CD4-positive, alpha-beta T cell treated with Interleukin-10 for 1 hour (primary cell): ENCODE results near the gene MEIKIN.
A peak's percentile ranks its signal among the peaks of the same experiment; 100 is the strongest.

Experiments
- DNase-seq: peaks from one replicate; pipeline ENCODE4 v3.0.0-alpha.2; 2020

Gene MEIKIN

GRCh38 chr5:131945551-131946168 is at the start of gene MEIKIN:
Gene MEIKIN, minus strand, starts transcription at chr5:131945663. Its CDS starts 158 bp downstream, at chr5:131945505.
- no peak for DNase-seq

- DNase-seq: no peak
These were observed 49.2 kb upstream of the MEIKIN start for GRCh38 chr5:131994533-131995226.

GRCh38 chr5:131994090-131994489 is 48.6 kb upstream of the MEIKIN start:
- DNase-seq: no peak

- no peak for DNase-seq
These were observed 48.2 kb upstream of the MEIKIN start for GRCh38 chr5:131993676-131994075.

- DNase-seq: no peak
These were observed 46.9 kb upstream of the MEIKIN start for GRCh38 chr5:131992370-131992769.

GRCh38 chr5:131991593-131992324 is 46.3 kb upstream of the MEIKIN start:
- no peak for DNase-seq

GRCh38 chr5:131990716-131991115 is 45.3 kb upstream of the MEIKIN start:
- no peak for DNase-seq

GRCh38 chr5:131988601-131989000 is 43.1 kb upstream of the MEIKIN start:
- no peak for DNase-seq

- no peak for DNase-seq
These were observed 41.8 kb upstream of the MEIKIN start for GRCh38 chr5:131987251-131987650.

- DNase-seq: no peak
These were observed 40.9 kb upstream of the MEIKIN start for GRCh38 chr5:131986161-131986912.

- DNase-seq: no peak
These were observed 39.6 kb upstream of the MEIKIN start for GRCh38 chr5:131984956-131985665.

GRCh38 chr5:131983244-131983771 is 37.8 kb upstream of the MEIKIN start:
- DNase-seq: no peak

- no peak for DNase-seq
These were observed 36.1 kb upstream of the MEIKIN start for GRCh38 chr5:131981516-131981915.

GRCh38 chr5:131980696-131981095 is 35.2 kb upstream of the MEIKIN start:
- DNase-seq: no peak

GRCh38 chr5:131979816-131980215 is 34.4 kb upstream of the MEIKIN start:
- DNase-seq: no peak

GRCh38 chr5:131977212-131977604 is 31.7 kb upstream of the MEIKIN start:
- DNase-seq: no peak

- DNase-seq: no peak
These were observed 31.1 kb upstream of the MEIKIN start for GRCh38 chr5:131976414-131977211.

GRCh38 chr5:131974956-131975726 is 29.7 kb upstream of the MEIKIN start:
- DNase-seq: peak; percentile 54

- no peak for DNase-seq
These were observed 29.1 kb upstream of the MEIKIN start for GRCh38 chr5:131974622-131974955.

GRCh38 chr5:131974016-131974415 is 28.6 kb upstream of the MEIKIN start:
- no peak for DNase-seq
